ENCODE data around the gene SERPINB4. TPM values are rescaled to one million over a fixed set of nuclear protein-coding genes. Genes with fewer than 3 reads are reported as not detected.

SERPINB4 gene
- total RNA-seq, 1 experiment from 2014 or later = not detected

DNA sequence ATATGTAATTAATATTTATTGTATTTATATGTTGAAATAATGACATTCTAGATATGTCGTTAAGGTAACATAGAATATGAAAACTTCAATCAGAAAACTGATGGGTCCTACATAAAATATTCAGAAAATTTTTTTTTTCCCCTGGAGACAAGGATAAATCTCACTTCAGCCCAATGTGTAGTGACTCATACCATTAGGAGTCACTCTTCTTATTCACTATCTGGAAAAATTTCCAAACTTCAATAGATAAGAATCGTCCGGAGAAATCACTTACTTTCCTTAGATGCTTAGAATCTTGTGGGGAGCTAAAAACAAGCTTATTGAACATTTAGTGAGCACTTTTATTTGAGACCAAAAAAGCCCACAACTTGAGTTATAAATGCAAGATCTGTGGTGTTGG is 52.3 kb downstream of the SERPINB4 start:
- Mint-ChIP-seq H3K36me3 (ENCODE audit: insufficient read depth, unreplicated experiment) (no peaks in the 10 kb centered on the region), H3K27ac (ENCODE audit: unreplicated experiment) (no peak overlapping the region), H3K4me1 (ENCODE audit: low read depth, unreplicated experiment) (no peaks in the 10 kb centered on the region), H3K9me3 (ENCODE audit: low read depth, unreplicated experiment) (no peaks in the 10 kb centered on the region), H3K27me3 (ENCODE audit: unreplicated experiment) (no peaks in the 10 kb centered on the region), H3K4me3 (ENCODE audit: low read depth, unreplicated experiment) (no peak overlapping the region)
- TF ChIP-seq, protein P1, sequence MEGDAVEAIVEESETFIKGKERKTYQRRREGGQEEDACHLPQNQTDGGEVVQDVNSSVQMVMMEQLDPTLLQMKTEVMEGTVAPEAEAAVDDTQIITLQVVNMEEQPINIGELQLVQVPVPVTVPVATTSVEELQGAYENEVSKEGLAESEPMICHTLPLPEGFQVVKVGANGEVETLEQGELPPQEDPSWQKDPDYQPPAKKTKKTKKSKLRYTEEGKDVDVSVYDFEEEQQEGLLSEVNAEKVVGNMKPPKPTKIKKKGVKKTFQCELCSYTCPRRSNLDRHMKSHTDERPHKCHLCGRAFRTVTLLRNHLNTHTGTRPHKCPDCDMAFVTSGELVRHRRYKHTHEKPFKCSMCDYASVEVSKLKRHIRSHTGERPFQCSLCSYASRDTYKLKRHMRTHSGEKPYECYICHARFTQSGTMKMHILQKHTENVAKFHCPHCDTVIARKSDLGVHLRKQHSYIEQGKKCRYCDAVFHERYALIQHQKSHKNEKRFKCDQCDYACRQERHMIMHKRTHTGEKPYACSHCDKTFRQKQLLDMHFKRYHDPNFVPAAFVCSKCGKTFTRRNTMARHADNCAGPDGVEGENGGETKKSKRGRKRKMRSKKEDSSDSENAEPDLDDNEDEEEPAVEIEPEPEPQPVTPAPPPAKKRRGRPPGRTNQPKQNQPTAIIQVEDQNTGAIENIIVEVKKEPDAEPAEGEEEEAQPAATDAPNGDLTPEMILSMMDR (IDR thresholded peaks at IDR 0.05; ENCODE audit: unreplicated experiment) = no peak
- CTCF ChIA-PET = interaction anchor here (1.0 kb wide), 1 partner anchor 150 kb away, joined by 3 read pairs; no protein-coding TSS in a partner anchor
- intact Hi-C loops (cut with micrococcal nuclease; ENCODE audit: unreplicated experiment) = no loop called here
- no peak for DNase-seq
- BruUV-seq (replicated peaks) = no TSS peak

DNA sequence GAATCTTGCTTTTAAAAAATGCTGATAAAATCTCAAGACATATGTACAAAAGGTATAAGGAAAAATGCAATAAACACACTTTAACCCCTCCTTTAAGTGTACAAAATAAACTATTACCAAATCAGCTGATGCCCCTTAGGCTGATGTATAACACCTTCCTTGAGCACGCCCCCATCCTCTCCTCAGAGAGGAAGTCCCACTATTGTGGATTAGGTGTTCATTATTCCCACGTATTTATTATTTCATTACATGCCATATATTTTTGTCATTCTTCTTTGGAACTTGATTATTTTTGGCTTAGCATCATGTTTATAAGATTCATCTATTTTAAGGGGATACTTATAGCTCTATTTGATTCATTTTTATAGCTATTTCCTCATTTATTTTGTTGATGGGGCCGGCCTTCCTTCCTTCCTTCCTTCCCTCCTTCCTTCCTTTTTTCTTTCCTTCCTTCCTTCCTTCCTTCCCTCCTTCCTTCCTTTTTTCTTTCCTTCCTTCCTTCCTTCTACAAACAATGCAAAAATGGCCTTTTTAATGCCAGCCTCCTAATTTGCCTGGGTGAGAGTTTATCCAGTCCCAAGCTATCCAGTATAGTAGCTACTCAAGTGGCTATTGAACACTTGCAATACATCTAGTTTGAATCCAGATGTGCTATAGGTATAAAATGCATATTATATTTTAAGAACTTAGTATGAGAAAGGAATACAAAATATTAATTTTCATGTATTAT is 52.9 kb downstream of the SERPINB4 start:
- Mint-ChIP-seq H3K36me3 (ENCODE audit: insufficient read depth, unreplicated experiment) (no peaks in the 10 kb centered on the region), H3K27ac (ENCODE audit: unreplicated experiment) (no peak overlapping the region), H3K9me3 (ENCODE audit: low read depth, unreplicated experiment) (no peaks in the 10 kb centered on the region), H3K4me3 (ENCODE audit: low read depth, unreplicated experiment) (no peak overlapping the region), H3K27me3 (ENCODE audit: unreplicated experiment) (no peaks in the 10 kb centered on the region), H3K4me1 (ENCODE audit: low read depth, unreplicated experiment) (no peaks in the 10 kb centered on the region)
- DNase-seq = no peak
- intact Hi-C loops (cut with micrococcal nuclease; ENCODE audit: unreplicated experiment) = no loop called here
- CTCF ChIA-PET = interaction anchor here (1.0 kb wide), 1 partner anchor 151 kb away, joined by 3 read pairs; no protein-coding TSS in a partner anchor
- BruUV-seq (replicated peaks) = no TSS peak
- TF ChIP-seq, protein P1 (IDR thresholded peaks at IDR 0.05; ENCODE audit: unreplicated experiment) = no peak

DNA sequence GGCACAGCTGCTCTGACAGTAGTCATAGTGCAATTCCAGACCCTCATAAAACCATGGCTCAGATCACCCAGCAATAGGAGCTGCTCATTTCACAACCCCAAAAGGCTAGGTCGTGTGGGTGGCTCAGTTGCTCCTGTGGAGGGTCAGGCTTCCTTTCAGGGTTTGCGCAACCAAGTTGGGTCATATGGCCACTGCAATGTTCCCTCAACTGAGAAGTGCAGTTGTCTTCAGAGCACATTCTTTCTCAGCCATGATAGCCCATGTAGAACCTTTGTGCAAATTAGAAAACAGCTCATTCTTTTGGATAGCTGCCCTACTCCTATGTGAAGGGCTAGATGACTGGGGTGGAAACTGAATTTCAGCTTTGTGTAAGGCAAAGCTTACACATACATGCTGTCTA is 53.7 kb downstream of the SERPINB4 start:
- intact Hi-C loops (cut with micrococcal nuclease; ENCODE audit: unreplicated experiment) = no loop called here
- Mint-ChIP-seq H3K27ac (ENCODE audit: unreplicated experiment) (no peak overlapping the region), H3K36me3 (ENCODE audit: insufficient read depth, unreplicated experiment) (no peaks in the 10 kb centered on the region), H3K4me1 (ENCODE audit: low read depth, unreplicated experiment) (peaks cover 4% of the 10 kb centered on the region), H3K4me3 (ENCODE audit: low read depth, unreplicated experiment) (no peak overlapping the region), H3K27me3 (ENCODE audit: unreplicated experiment) (no peaks in the 10 kb centered on the region), H3K9me3 (ENCODE audit: low read depth, unreplicated experiment) (no peaks in the 10 kb centered on the region)
- CTCF ChIA-PET = no interaction called here
- TF ChIP-seq, protein P1 (IDR thresholded peaks at IDR 0.05; ENCODE audit: unreplicated experiment) = no peak
- DNase-seq = no peak
- no TSS peak for BruUV-seq (replicated peaks)

DNA sequence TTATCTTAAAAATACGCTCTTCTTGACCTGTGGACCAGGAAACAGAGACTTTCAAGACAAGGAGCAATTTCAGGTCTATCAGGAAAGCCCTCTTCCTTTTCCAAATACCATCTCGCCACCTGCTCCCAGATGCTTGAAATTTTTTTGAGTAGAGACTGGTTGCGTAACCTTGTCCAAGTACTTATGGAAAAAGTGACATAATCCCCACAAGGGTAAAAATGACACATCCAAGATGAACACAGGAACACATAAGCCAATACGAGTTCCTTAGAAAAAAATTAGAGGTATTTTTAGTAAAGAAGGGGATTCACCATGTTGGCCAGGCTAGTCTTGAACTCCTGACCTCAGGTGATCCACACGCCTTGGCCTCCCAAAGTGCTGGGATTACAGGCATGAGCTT is 55.1 kb downstream of the SERPINB4 start:
- Mint-ChIP-seq H3K27ac (ENCODE audit: unreplicated experiment) (no peak overlapping the region), H3K4me3 (ENCODE audit: low read depth, unreplicated experiment) (no peak overlapping the region), H3K4me1 (ENCODE audit: low read depth, unreplicated experiment) (peaks cover 14% of the 10 kb centered on the region), H3K9me3 (ENCODE audit: low read depth, unreplicated experiment) (no peaks in the 10 kb centered on the region), H3K27me3 (ENCODE audit: unreplicated experiment) (no peaks in the 10 kb centered on the region), H3K36me3 (ENCODE audit: insufficient read depth, unreplicated experiment) (no peaks in the 10 kb centered on the region)
- no TSS peak for BruUV-seq (replicated peaks)
- TF ChIP-seq, protein P1 (IDR thresholded peaks at IDR 0.05; ENCODE audit: unreplicated experiment) = no peak
- intact Hi-C loops (cut with micrococcal nuclease; ENCODE audit: unreplicated experiment) = no loop called here
- no peak for DNase-seq
- CTCF ChIA-PET = no interaction called here

Other genes with a start within 250 kb of the SERPINB4 start
- 83.3 and 83.9 TPM in 2 replicates for gene VPS4B, start 221.8 kb downstream of the SERPINB4 start, total RNA-seq (2022)
- gene SERPINB5, start 167.3 kb downstream of the SERPINB4 start, total RNA-seq (2022) = 34.0 and 34.1 TPM in 2 replicates
- not detected in 2 replicates for gene SERPINB12, start 101.9 kb downstream of the SERPINB4 start, total RNA-seq (2022)
- gene SERPINB13, start 56.9 kb downstream of the SERPINB4 start, total RNA-seq (2022) = not detected in 2 replicates
- 0.34 and 0.68 TPM in 2 replicates for gene SERPINB3, start 17.6 kb upstream of the SERPINB4 start, total RNA-seq (2022)
- gene SERPINB11, start 58.7 kb upstream of the SERPINB4 start, total RNA-seq (2022) = not detected in 2 replicates
- gene SERPINB7, start 131.2 kb upstream of the SERPINB4 start, total RNA-seq (2022) = 0.19 and 0.88 TPM in 2 replicates
- 39.2 and 85.1 TPM in 2 replicates for gene SERPINB2, start 243.4 kb upstream of the SERPINB4 start, total RNA-seq (2022)